ENCODE results near the gene TOLLIP. TPM values are rescaled to one million over a fixed set of nuclear protein-coding genes. Genes with fewer than 3 reads are reported as not detected.

The TOLLIP gene
- total RNA-seq, 6 donors from 2014 or later, result 39.5 to 97.4 (median 53.4) TPM

GRCh38 chr11:1274501-1274900, 34.9 kb downstream of the TOLLIP start:
- WGBS, 2 donors, result 94 to 95% methylated on average over 13 to 14 of the region's 14 CpGs
- Histone ChIP-seq H3K4me3 (no peak overlapping the region), H3K4me1 (no peaks in the 10 kb centered on the region), H3K9me3 (no peaks in the 10 kb centered on the region), H3K36me3 (peaks cover 10 to 57% (median 40%) of the 10 kb centered on the region in 4 donors), H3K27me3 (no peaks in the 10 kb centered on the region), H3K27ac (no peak overlapping the region)
- ATAC-seq (ENCODE audit: low FRiP score in 2 of 2) (no peak), DNase-seq (peak in 1 of 2 donors; percentile 39)
- TF ChIP-seq EP300 (IDR thresholded peaks at IDR 0.05), result no peak
- no peak for TF ChIP-seq POLR2AphosphoS5 (IDR thresholded peaks at IDR 0.05)
- no peak for TF ChIP-seq POLR2A (IDR thresholded peaks at IDR 0.05)
- no peak for TF ChIP-seq CTCF (IDR thresholded peaks at IDR 0.05)

GRCh38 chr11:1272531-1272930, 36.9 kb downstream of the TOLLIP start:
- DNase-seq (peak in 1 of 2 donors; percentile 80), ATAC-seq (ENCODE audit: low FRiP score in 2 of 2) (no peak)
- Histone ChIP-seq H3K27ac (no peak overlapping the region), H3K4me1 (no peaks in the 10 kb centered on the region), H3K27me3 (no peaks in the 10 kb centered on the region), H3K4me3 (no peak overlapping the region), H3K9me3 (no peaks in the 10 kb centered on the region), H3K36me3 (peaks cover 10 to 40% (median 28%) of the 10 kb centered on the region in 4 donors)
- 95 to 98% methylated on average over 30 of the region's 30 CpGs for WGBS, 2 donors
- TF ChIP-seq POLR2AphosphoS5 (IDR thresholded peaks at IDR 0.05) (no peak), CTCF (IDR thresholded peaks at IDR 0.05) (no peak), EP300 (IDR thresholded peaks at IDR 0.05) (no peak), POLR2A (IDR thresholded peaks at IDR 0.05) (no peak)

GRCh38 chr11:1271927-1272326, 37.5 kb downstream of the TOLLIP start:
- DNase-seq (peak in 1 of 2 donors; percentile 78), ATAC-seq (ENCODE audit: low FRiP score in 2 of 2) (no peak)
- Histone ChIP-seq H3K36me3 (peaks cover 9 to 35% (median 24%) of the 10 kb centered on the region in 4 donors), H3K9me3 (no peaks in the 10 kb centered on the region), H3K4me3 (no peak overlapping the region), H3K27ac (no peak overlapping the region), H3K4me1 (no peaks in the 10 kb centered on the region), H3K27me3 (no peaks in the 10 kb centered on the region)
- WGBS, 2 donors, result 91 to 100% methylated on average over 4 to 30 of the region's 30 CpGs
- TF ChIP-seq EP300 (IDR thresholded peaks at IDR 0.05) (no peak), POLR2A (IDR thresholded peaks at IDR 0.05) (no peak), CTCF (IDR thresholded peaks at IDR 0.05) (no peak), POLR2AphosphoS5 (IDR thresholded peaks at IDR 0.05) (no peak)

GRCh38 chr11:1271406-1271805, 38.0 kb downstream of the TOLLIP start:
- Histone ChIP-seq H3K4me1 (no peaks in the 10 kb centered on the region), H3K9me3 (no peaks in the 10 kb centered on the region), H3K4me3 (no peak overlapping the region), H3K27me3 (no peaks in the 10 kb centered on the region), H3K27ac (no peak overlapping the region), H3K36me3 (peaks cover 4 to 30% (median 19%) of the 10 kb centered on the region in 4 donors)
- 86% methylated on average over 9 of the region's 9 CpGs for WGBS, 2 donors
- DNase-seq, result no peak
- ATAC-seq (ENCODE audit: low FRiP score in 2 of 2), result no peak
- TF ChIP-seq POLR2A (IDR thresholded peaks at IDR 0.05), result no peak
- no peak for TF ChIP-seq POLR2AphosphoS5 (IDR thresholded peaks at IDR 0.05)
- TF ChIP-seq EP300 (IDR thresholded peaks at IDR 0.05), result no peak
- no peak for TF ChIP-seq CTCF (IDR thresholded peaks at IDR 0.05)

- Histone ChIP-seq H3K9me3 (no peaks in the 10 kb centered on the region), H3K4me3 (no peak overlapping the region), H3K27ac (no peak overlapping the region), H3K36me3 (peaks cover 0 to 25% (median 15%) of the 10 kb centered on the region in 4 donors), H3K27me3 (no peaks in the 10 kb centered on the region), H3K4me1 (no peaks in the 10 kb centered on the region)
- DNase-seq, result peak in 1 of 2 donors; percentile 62
- ATAC-seq (ENCODE audit: low FRiP score in 2 of 2), result peak in 1 of 2 donors; percentile 23
- TF ChIP-seq CTCF (IDR thresholded peaks at IDR 0.05) (no peak), POLR2AphosphoS5 (IDR thresholded peaks at IDR 0.05) (no peak), POLR2A (IDR thresholded peaks at IDR 0.05) (no peak), EP300 (IDR thresholded peaks at IDR 0.05) (no peak)
- WGBS, 2 donors, result 69 to 75% methylated on average over 10 to 13 of the region's 13 CpGs
Measured at GRCh38 chr11:1271002-1271401, 38.4 kb downstream of the TOLLIP start.
